H4 (cell line): ENCODE results near the gene SURF4. TPM values are rescaled to one million over a fixed set of nuclear protein-coding genes. Genes with fewer than 3 reads are reported as not detected.
A peak's percentile ranks its signal among the peaks of the same experiment; 100 is the strongest.

ENCODE experiments used
- DNase-seq: peaks from one replicate; pipeline ENCODE4 v3.0.0-alpha.2; 2015; ENCODE audit warnings: low spot score
- total RNA-seq: library from RNA; depleted of rRNA; stranded (reverse); fragments of >200 nt; shearing (Covaris generic); gene quantifications from 2 replicates; pipeline ENCODE4 v1.2.3, GENCODE V29; 2014

The SURF4 gene
- total RNA-seq, 1 experiment from 2014 or later, result 220 TPM

- DNase-seq, result no peak
Observed at GRCh38 chr9:133352635-133353340, 23.1 kb downstream of the SURF4 start.

GRCh38 chr9:133351908-133352634 is 23.8 kb downstream of the SURF4 start:
- peak; percentile 66 for DNase-seq

- no peak for DNase-seq
Observed at GRCh38 chr9:133351526-133351907, 24.3 kb downstream of the SURF4 start.

- no peak for DNase-seq
Observed at GRCh38 chr9:133349965-133350616, 25.8 kb downstream of the SURF4 start.

GRCh38 chr9:133348718-133349573 is 26.9 kb downstream of the SURF4 start:
- DNase-seq, result no peak

GRCh38 chr9:133347985-133348717 is 27.7 kb downstream of the SURF4 start, which contains the start of the genes MED22 and RPL7A:
TSS of gene MED22 (minus strand) at chr9:133348131. CDS start at chr9:133346662, 1,469 bp downstream.
TSS of gene RPL7A (plus strand) at chr9:133348218. CDS start at chr9:133348244, 26 bp downstream.
- peak; percentile 93 for DNase-seq

GRCh38 chr9:133347515-133347984 is 28.3 kb downstream of the SURF4 start:
- no peak for DNase-seq

GRCh38 chr9:133346021-133346785 is 29.7 kb downstream of the SURF4 start:
- DNase-seq, result no peak

GRCh38 chr9:133345596-133345995 is 30.3 kb downstream of the SURF4 start:
- no peak for DNase-seq

GRCh38 chr9:133344979-133345378 is 30.9 kb downstream of the SURF4 start:
- no peak for DNase-seq

- no peak for DNase-seq
Observed at GRCh38 chr9:133344071-133344470, 31.8 kb downstream of the SURF4 start.

GRCh38 chr9:133342570-133342969 is 33.3 kb downstream of the SURF4 start:
- no peak for DNase-seq

- no peak for DNase-seq
Observed at GRCh38 chr9:133342069-133342406, 33.8 kb downstream of the SURF4 start.

- no peak for DNase-seq
Observed at GRCh38 chr9:133341369-133342068, 34.3 kb downstream of the SURF4 start.

GRCh38 chr9:133340916-133341315 is 34.9 kb downstream of the SURF4 start:
- no peak for DNase-seq

GRCh38 chr9:133340256-133340655 is 35.6 kb downstream of the SURF4 start:
- DNase-seq, result no peak

GRCh38 chr9:133339641-133340040 is 36.2 kb downstream of the SURF4 start:
- DNase-seq, result no peak

GRCh38 chr9:133335924-133336811 is 39.7 kb downstream of the SURF4 start, which contains the start of gene SURF6:
TSS of gene SURF6 (minus strand) at chr9:133336188. CDS start at chr9:133336132, 56 bp downstream.
- peak; percentile 83 for DNase-seq
